H9 (cell line): ENCODE measurements around the gene C1QL4. TPM values are rescaled to one million over a fixed set of nuclear protein-coding genes. Genes with fewer than 3 reads are reported as not detected.

Experiments used
- DNase-seq: peaks from one replicate; pipeline ENCODE4 v3.0.0-alpha.2; 2017
- H2AFZ ChIP-seq: one replicate; pipeline ENCODE4 v1.6.1; 2013; ENCODE audit warnings: mild to moderate bottlenecking, low read length, control low read depth, moderate library complexity
- H2AK5ac ChIP-seq: 2 replicates; pipeline ENCODE4 v1.6.1; 2013; ENCODE audit warnings: low read length, control low read depth, mixed read lengths; ENCODE audit not compliant: insufficient read length
- H2BK120ac ChIP-seq: one replicate; pipeline ENCODE4 v1.6.1; 2013; ENCODE audit warnings: low read depth, mild to moderate bottlenecking, low read length, control low read depth, inconsistent platforms; ENCODE audit not compliant: poor library complexity, severe bottlenecking
- H2BK12ac ChIP-seq: 2 replicates; pipeline ENCODE4 v1.6.1; 2013; ENCODE audit warnings: low read length, control low read depth, mixed read lengths, low read depth; ENCODE audit not compliant: insufficient read length
- H2BK15ac ChIP-seq: 2 replicates; pipeline ENCODE4 v1.6.1; 2013; ENCODE audit warnings: low read depth, low read length, control low read depth
- H2BK20ac ChIP-seq: one replicate; pipeline ENCODE4 v1.6.1; 2013; ENCODE audit warnings: low read depth, mild to moderate bottlenecking, low read length, control low read depth, inconsistent platforms; ENCODE audit not compliant: poor library complexity, severe bottlenecking
- H2BK5ac ChIP-seq: 2 replicates; pipeline ENCODE4 v1.6.1; 2013; ENCODE audit warnings: low read length, control low read depth, mixed read lengths; ENCODE audit not compliant: insufficient read length
- H3K14ac ChIP-seq: 2 replicates; pipeline ENCODE4 v1.6.1; 2013; ENCODE audit warnings: low read length, control low read depth; ENCODE audit not compliant: insufficient read depth
- H3K18ac ChIP-seq: 2 replicates; pipeline ENCODE4 v1.6.1; 2013; ENCODE audit warnings: low read depth, mild to moderate bottlenecking, mixed read lengths, low read length, control low read depth; ENCODE audit not compliant: insufficient read length
- H3K23ac ChIP-seq: 2 replicates; pipeline ENCODE4 v1.6.1; 2013; ENCODE audit warnings: low read length, control low read depth, mixed read lengths, low read depth; ENCODE audit not compliant: insufficient read length
- H3K23me2 ChIP-seq: 2 replicates; pipeline ENCODE4 v1.6.1; 2013; ENCODE audit warnings: low read depth, mild to moderate bottlenecking, mixed read lengths, low read length, control low read depth; ENCODE audit not compliant: insufficient read length, poor library complexity, severe bottlenecking
- H3K27ac ChIP-seq: 2 replicates; pipeline ENCODE4 v1.5.1; 2013; ENCODE audit warnings: low read length, control low read depth, mixed read lengths, low read depth; ENCODE audit not compliant: insufficient read length
- H3K27me3 ChIP-seq: 2 replicates; pipeline ENCODE4 v1.6.1; 2013; ENCODE audit warnings: low read length, control low read depth, inconsistent platforms; ENCODE audit not compliant: insufficient read depth
- H3K4ac ChIP-seq: 2 replicates; pipeline ENCODE4 v1.6.1; 2013; ENCODE audit warnings: low read depth, mild to moderate bottlenecking, control low read depth, inconsistent platforms, low read length, moderate library complexity
- H3K4me1 ChIP-seq: 2 replicates; pipeline ENCODE4 v1.6.1; 2013; ENCODE audit warnings: low read length, control low read depth, inconsistent platforms; ENCODE audit not compliant: insufficient read depth
- H3K4me2 ChIP-seq: 2 replicates; pipeline ENCODE4 v1.6.1; 2013; ENCODE audit warnings: low read length, control low read depth, mixed read lengths; ENCODE audit not compliant: insufficient read length, insufficient read depth
- H3K56ac ChIP-seq: 2 replicates; pipeline ENCODE4 v1.6.1; 2013; ENCODE audit warnings: low read depth, mild to moderate bottlenecking, mixed read lengths, low read length, control low read depth; ENCODE audit not compliant: insufficient read length
- H3K79me1 ChIP-seq: 2 replicates; pipeline ENCODE4 v1.6.1; 2013; ENCODE audit warnings: low read depth, mild to moderate bottlenecking, moderate library complexity, low read length, control low read depth, inconsistent platforms; ENCODE audit not compliant: insufficient read depth, poor library complexity, severe bottlenecking
- H3K79me2 ChIP-seq: 2 replicates; pipeline ENCODE4 v1.6.1; 2013; ENCODE audit warnings: low read length, control low read depth, inconsistent platforms; ENCODE audit not compliant: insufficient read depth
- H3K9ac ChIP-seq: 2 replicates; pipeline ENCODE4 v1.6.1; 2013; ENCODE audit warnings: low read length, control low read depth, mixed read lengths; ENCODE audit not compliant: insufficient read length; ENCODE audit errors: extremely low read depth
- H3K9me3 ChIP-seq: one replicate; pipeline ENCODE4 v1.6.1; 2013; ENCODE audit warnings: low read depth, low read length, inconsistent platforms; ENCODE audit not compliant: control insufficient read depth
- H3T11ph ChIP-seq: one replicate; pipeline ENCODE4 v1.6.1; 2013; ENCODE audit warnings: mild to moderate bottlenecking, low read length, control low read depth, inconsistent platforms
- H4K20me1 ChIP-seq: one replicate; pipeline ENCODE4 v1.6.1; 2013; ENCODE audit not compliant: control insufficient read depth, insufficient read length, insufficient read depth
- H4K5ac ChIP-seq: 2 replicates; pipeline ENCODE4 v1.6.1; 2013; ENCODE audit warnings: low read depth, mild to moderate bottlenecking, mixed read lengths, low read length, control low read depth; ENCODE audit not compliant: insufficient read length
- H4K8ac ChIP-seq: replicated peaks from 2 replicates; pipeline ENCODE4 v1.6.1; 2013; ENCODE audit warnings: low read length, control low read depth, mixed read lengths, low read depth; ENCODE audit not compliant: insufficient read length
- H4K91ac ChIP-seq: 2 replicates; pipeline ENCODE4 v1.6.1; 2013; ENCODE audit warnings: low read depth, mild to moderate bottlenecking, moderate library complexity, mixed read lengths, low read length, control low read depth; ENCODE audit not compliant: insufficient read length
- H3K27ac Mint-ChIP-seq, 3 experiments: 2 replicates in 2 of 3; 3 replicates in 1 of 3; pipeline ENCODE4 v1.8.0; 2020 to 2021; ENCODE audit warnings: mixed read lengths in 3 of 3, mild to moderate bottlenecking in 1 of 3, moderate library complexity in 1 of 3
- H3K27me3 Mint-ChIP-seq: 2 replicates; pipeline ENCODE4 v1.8.0; 2021; ENCODE audit warnings: low read depth, mild to moderate bottlenecking, moderate library complexity, mixed read lengths
- H3K36me3 Mint-ChIP-seq, 3 experiments: 2 replicates in 2 of 3; 3 replicates in 1 of 3; pipeline ENCODE4 v1.8.0; 2020 to 2021; ENCODE audit warnings: low read depth in 3 of 3, mixed read lengths in 3 of 3; ENCODE audit not compliant: insufficient read depth in 1 of 3
- H3K4me1 Mint-ChIP-seq, 2 experiments: 2 replicates each; pipeline ENCODE4 v1.8.0; 2020; ENCODE audit warnings: mixed read lengths in 2 of 2
- H3K4me3 Mint-ChIP-seq, 2 experiments: 2 replicates in 1 of 2; 3 replicates in 1 of 2; pipeline ENCODE4 v1.8.0; 2020 to 2021; ENCODE audit warnings: mild to moderate bottlenecking in 2 of 2, mixed read lengths in 2 of 2, moderate library complexity in 1 of 2
- H3K9me3 Mint-ChIP-seq, 2 experiments: 2 replicates in 1 of 2; 3 replicates in 1 of 2; pipeline ENCODE4 v1.8.0; 2020; ENCODE audit warnings: mild to moderate bottlenecking in 2 of 2, mixed read lengths in 2 of 2, moderate library complexity in 1 of 2
- CTCF ChIP-seq: fragments of 200-600 bp; sonication (generic); conservative IDR thresholded peaks from 3 replicates; pipeline ENCODE4 v1.8.0; 2021; ENCODE audit warnings: antibody characterized with exemption, mild to moderate bottlenecking
- WGBS: extraction: QIAGEN DNeasy Blood & Tissue Kit; methylation state at CpG from one replicate; pipeline ENCODE4 v1.1.7; 2013; ENCODE audit warnings: missing lambda C conversion rate, low lambda C conversion rate, mixed read lengths; ENCODE audit not compliant: insufficient read length; ENCODE audit errors: extremely low coverage; 5-methylcytosine and 5-hydroxymethylcytosine counted together
- total RNA-seq: library from RNA; stranded (reverse); gene quantifications from 2 replicates; pipeline ENCODE4 v1.2.1, GENCODE V29; 2021

Gene C1QL4
- total RNA-seq, 1 experiment from 2014 or later: 1.9 TPM

GRCh38 chr12:49375406-49375805, 38.4 kb upstream of the C1QL4 start:
- H4K5ac ChIP-seq: no peak overlapping the region
- H2BK5ac ChIP-seq: no peak overlapping the region
- Mint-ChIP-seq H3K27ac (no peak overlapping the region), H3K36me3 (peaks cover 5 to 12% (median 5%) of the 10 kb centered on the region in 3 experiments; a peak in 3 of 7 replicates), H3K4me3 (no peak overlapping the region), H3K9me3 (no peaks in the 10 kb centered on the region), H3K4me1 (peaks cover 3 to 6% of the 10 kb centered on the region in 2 experiments; a peak in 3 of 4 replicates), H3K27me3 (no peaks in the 10 kb centered on the region)
- DNase-seq: no peak
- H3K79me1 ChIP-seq: peaks cover 5% of the 10 kb centered on the region
- no peak overlapping the region for H3K9ac ChIP-seq
- no peak overlapping the region for H3K56ac ChIP-seq
- H2BK12ac ChIP-seq: no peak overlapping the region
- no CpG with 5 or more reads among the region's 1 CpG for WGBS
- no peak overlapping the region for H2AFZ ChIP-seq
- H3K14ac ChIP-seq: no peak overlapping the region
- H3K23ac ChIP-seq: no peak overlapping the region
- no peaks in the 10 kb centered on the region for H4K20me1 ChIP-seq
- H2BK15ac ChIP-seq: no peak overlapping the region
- H2BK20ac ChIP-seq: no peak overlapping the region
- H3K79me2 ChIP-seq: peaks cover 3% of the 10 kb centered on the region; the same call in 1 of the 2 replicates
- H3K27ac ChIP-seq: no peak overlapping the region
- no peak overlapping the region for H4K8ac ChIP-seq
- H3K9me3 ChIP-seq: no peaks in the 10 kb centered on the region
- no peak overlapping the region for H4K91ac ChIP-seq
- no peaks in the 10 kb centered on the region for H3K23me2 ChIP-seq
- no peak overlapping the region for H3K4me2 ChIP-seq
- H3K4ac ChIP-seq: no peak overlapping the region
- no peak overlapping the region for H2AK5ac ChIP-seq
- no peaks in the 10 kb centered on the region for H3K4me1 ChIP-seq
- H3K18ac ChIP-seq: no peak overlapping the region
- H3T11ph ChIP-seq: no peak overlapping the region
- H3K27me3 ChIP-seq: no peaks in the 10 kb centered on the region
- no peak for TF ChIP-seq CTCF
- no peak overlapping the region for H2BK120ac ChIP-seq
